AG04450 (cell line): ENCODE measurements around the gene CNKSR3. TPM values are rescaled to one million over a fixed set of nuclear protein-coding genes. Genes with fewer than 3 reads are reported as not detected.

Experiments used
- CTCF ChIA-PET: fragments of 300-600, 350-600 bp; formaldehyde crosslinking; extraction: SDS; loops from one replicate; lab custom pipeline; 2022; ENCODE audit warnings: antibody characterized with exemption, inconsistent platforms; lab: Charles Lee
- POLR2A ChIA-PET: fragments of 350-600 bp; formaldehyde crosslinking; extraction: SDS; loops from one replicate; lab custom pipeline; 2021; ENCODE audit warnings: antibody characterized with exemption, inconsistent platforms; lab: Yijun Ruan, JAX
- DNase-seq: peaks from one replicate; pipeline ENCODE4 v3.0.0-alpha.2; 2011; ENCODE audit warnings: low read depth, low spot score
- H3K27ac ChIP-seq: one replicate; pipeline ENCODE4 v1.5.1; 2012; ENCODE audit warnings: low read depth, low read length, control low read depth
- H3K27me3 ChIP-seq: one replicate; pipeline ENCODE4 v1.6.0; 2012; ENCODE audit warnings: low read length; ENCODE audit not compliant: control insufficient read depth, insufficient read depth
- H3K4me3 ChIP-seq: 2 replicates; pipeline ENCODE4 v1.5.1; 2011; ENCODE audit warnings: mild to moderate bottlenecking, low read depth, low read length, control low read depth
- H3K9me3 ChIP-seq: 2 replicates; pipeline ENCODE4 v1.5.1; 2012; ENCODE audit warnings: low read length; ENCODE audit not compliant: control insufficient read depth, insufficient read depth
- polyA plus RNA-seq: library from polyadenylated mRNA; depleted of rRNA; stranded (reverse); fragments of >200 nt; gene quantifications from 2 replicates; pipeline ENCODE4 v1.2.3, GENCODE V29; 2011
- TF ChIP-seq, protein P1 (sequence below): IDR thresholded peaks from 2 replicates; pipeline ENCODE4 v1.5.1; 2011; ENCODE audit warnings: low read depth, low read length, control low read depth, inconsistent platforms

Gene CNKSR3
- polyA plus RNA-seq, 1 experiment = 8.6 TPM

DNA sequence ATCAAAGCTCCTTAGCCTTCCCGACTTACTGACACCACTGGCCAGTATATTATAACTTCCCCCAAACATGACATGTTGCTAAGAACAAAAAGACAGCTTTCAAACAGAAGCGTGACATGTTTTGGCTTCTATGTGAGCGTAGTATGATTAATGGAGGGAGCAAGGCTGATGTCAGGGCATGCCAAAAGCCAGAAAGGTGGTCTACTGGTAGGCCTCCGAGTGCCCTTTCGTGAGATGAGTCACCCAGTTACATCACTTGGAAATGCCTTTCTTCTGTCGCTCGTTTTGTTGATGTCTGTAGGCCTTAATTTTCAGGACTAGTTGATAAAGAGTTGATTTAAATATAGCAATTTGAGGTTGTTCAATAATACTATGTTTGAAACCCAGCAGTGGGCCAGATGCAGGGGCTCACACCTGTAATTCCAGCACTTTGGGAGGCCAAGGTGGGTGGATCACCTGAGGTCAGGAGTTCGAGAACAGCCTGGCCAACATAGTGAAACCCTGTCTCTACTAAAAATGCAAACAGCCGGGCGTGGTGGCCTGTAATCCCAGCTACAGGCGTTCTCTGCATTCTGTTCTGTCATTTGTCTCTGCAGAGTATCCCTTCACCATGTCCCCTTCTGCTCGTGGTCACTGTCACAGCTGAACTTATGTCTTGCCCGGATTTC lies 53.3 kb downstream of the CNKSR3 start:
- H3K27ac ChIP-seq = no peak overlapping the region
- no peaks in the 10 kb centered on the region for H3K9me3 ChIP-seq
- no peaks in the 10 kb centered on the region for H3K27me3 ChIP-seq
- ChIA-PET CTCF (interaction anchor here (0.6 to 2.0 kb wide), 6 partner anchors 10 to 1734 kb away, joined by 3 to 6 read pairs (median 4); no protein-coding TSS in a partner anchor), POLR2A (no interaction called here)
- TF ChIP-seq, protein P1, sequence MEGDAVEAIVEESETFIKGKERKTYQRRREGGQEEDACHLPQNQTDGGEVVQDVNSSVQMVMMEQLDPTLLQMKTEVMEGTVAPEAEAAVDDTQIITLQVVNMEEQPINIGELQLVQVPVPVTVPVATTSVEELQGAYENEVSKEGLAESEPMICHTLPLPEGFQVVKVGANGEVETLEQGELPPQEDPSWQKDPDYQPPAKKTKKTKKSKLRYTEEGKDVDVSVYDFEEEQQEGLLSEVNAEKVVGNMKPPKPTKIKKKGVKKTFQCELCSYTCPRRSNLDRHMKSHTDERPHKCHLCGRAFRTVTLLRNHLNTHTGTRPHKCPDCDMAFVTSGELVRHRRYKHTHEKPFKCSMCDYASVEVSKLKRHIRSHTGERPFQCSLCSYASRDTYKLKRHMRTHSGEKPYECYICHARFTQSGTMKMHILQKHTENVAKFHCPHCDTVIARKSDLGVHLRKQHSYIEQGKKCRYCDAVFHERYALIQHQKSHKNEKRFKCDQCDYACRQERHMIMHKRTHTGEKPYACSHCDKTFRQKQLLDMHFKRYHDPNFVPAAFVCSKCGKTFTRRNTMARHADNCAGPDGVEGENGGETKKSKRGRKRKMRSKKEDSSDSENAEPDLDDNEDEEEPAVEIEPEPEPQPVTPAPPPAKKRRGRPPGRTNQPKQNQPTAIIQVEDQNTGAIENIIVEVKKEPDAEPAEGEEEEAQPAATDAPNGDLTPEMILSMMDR = no peak
- H3K4me3 ChIP-seq = no peak overlapping the region
- no peak for DNase-seq

DNA sequence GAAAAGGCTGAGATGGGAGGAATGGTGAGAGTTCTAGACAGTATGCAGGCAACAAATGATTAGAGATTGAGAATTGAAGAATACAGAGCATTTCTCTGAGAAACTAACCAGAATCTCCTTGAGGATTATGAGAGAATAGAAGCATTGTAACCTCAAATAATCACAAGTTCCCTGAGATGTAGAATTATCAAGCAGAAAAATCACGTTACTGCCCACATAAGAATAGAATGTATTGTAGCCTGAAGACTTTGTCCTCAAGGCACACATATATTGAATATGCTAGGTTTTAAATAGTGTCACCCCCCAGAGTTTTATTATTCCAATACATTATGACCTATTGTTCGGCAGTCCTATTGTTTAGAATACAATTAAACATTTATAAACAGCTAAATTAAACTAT lies 57.2 kb downstream of the CNKSR3 start:
- ChIA-PET POLR2A (no interaction called here), CTCF (no interaction called here)
- Histone ChIP-seq H3K9me3 (no peaks in the 10 kb centered on the region), H3K4me3 (no peak overlapping the region), H3K27ac (no peak overlapping the region), H3K27me3 (no peaks in the 10 kb centered on the region)
- no peak for DNase-seq
- TF ChIP-seq, protein P1 = no peak

DNA sequence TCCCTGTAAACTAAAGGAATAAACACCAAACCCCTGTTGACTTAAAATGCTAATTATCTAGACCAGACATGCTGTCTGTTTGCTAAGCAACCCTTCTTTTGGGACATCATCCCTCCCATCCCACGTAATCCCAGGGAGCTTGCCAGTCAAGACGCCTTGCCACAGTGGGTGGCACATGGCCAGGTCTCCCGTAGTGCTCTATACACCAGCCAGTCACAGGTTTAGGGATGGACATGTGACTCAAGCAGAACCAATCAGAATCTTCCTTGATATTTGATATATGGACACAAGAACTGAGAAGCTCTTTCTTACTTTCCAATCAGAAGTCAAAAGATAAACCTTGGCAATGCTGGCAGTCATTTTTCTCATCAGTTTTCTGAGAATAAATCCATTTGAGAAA lies 60.0 kb downstream of the CNKSR3 start:
- TF ChIP-seq, protein P1 = no peak
- Histone ChIP-seq H3K27ac (no peak overlapping the region), H3K27me3 (no peaks in the 10 kb centered on the region), H3K9me3 (no peaks in the 10 kb centered on the region), H3K4me3 (no peak overlapping the region)
- ChIA-PET CTCF (no interaction called here), POLR2A (no interaction called here)
- DNase-seq = no peak

DNA sequence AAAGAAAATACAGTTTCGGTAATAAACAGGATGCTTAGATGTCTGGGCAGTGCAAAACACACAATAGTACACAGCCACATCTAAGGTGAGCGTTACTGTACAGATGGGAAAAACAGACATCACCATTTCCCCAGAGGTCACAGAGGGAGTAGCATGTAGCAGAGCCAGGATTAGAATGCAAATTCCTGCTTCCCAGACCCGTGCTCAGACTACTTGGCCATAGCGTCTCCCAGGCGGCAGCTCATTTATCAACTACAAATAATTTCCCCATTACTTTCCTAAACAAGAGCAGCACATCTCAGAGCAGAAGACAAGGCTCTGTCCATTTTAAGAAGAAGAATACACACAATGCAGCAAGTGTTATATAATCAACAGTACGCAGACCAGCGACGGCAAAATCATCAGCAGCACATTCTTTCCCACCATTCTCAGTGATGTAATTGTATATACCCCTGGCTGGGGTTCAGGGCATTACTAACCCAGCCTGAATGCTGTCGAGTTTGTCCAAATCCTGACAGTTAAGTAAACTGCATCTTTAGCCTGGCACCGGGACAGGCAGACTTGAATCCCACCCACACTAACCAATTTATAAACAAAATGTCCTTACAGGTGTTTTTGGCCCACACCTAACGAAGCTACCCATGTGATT lies 61.9 kb downstream of the CNKSR3 start:
- TF ChIP-seq, protein P1 = peak; percentile 44
- Histone ChIP-seq H3K9me3 (no peaks in the 10 kb centered on the region), H3K27me3 (no peaks in the 10 kb centered on the region), H3K4me3 (0 out of 2 replicates have a peak overlapping the region, but pooled peaks have one; percentile 8), H3K27ac (peak overlapping the region; percentile 69)
- POLR2A ChIA-PET = interaction anchor here (0.7 to 1.2 kb wide), 4 partner anchors 11 to 63 kb away, joined by 3 to 6 read pairs (median 4); no protein-coding TSS in a partner anchor
- DNase-seq = peak; percentile 86
- CTCF ChIA-PET = interaction anchor here (0.7 to 1.9 kb wide), 6 partner anchors 8 to 172 kb away, joined by 3 to 6 read pairs (median 4); no protein-coding TSS in a partner anchor

DNA sequence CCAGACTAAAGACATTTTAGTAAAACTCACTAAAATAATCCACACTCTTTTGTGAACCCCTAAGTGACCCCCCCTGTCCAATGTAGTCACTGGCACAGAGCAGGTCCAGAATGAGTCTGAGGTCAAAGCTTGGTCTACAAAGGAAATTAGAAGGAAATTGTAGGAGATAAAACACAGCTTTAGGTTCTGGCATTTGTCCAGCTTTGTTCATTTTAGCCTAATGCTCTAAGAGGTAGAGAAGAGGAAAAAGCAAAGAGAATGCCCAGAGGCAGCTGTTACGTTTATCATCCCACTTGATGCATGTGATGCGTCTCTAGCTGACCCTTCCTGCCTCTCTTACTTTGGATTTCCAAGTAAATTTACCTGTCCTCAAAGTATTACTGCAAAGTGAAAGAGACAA lies 62.5 kb downstream of the CNKSR3 start:
- peak; percentile 21 for DNase-seq
- ChIA-PET POLR2A (interaction anchor here (0.7 to 1.2 kb wide), 4 partner anchors 11 to 64 kb away, joined by 3 to 6 read pairs (median 4); no protein-coding TSS in a partner anchor), CTCF (interaction anchor here (0.7 to 2.2 kb wide), 7 partner anchors 9 to 294 kb away, joined by 3 to 6 read pairs (median 4); no protein-coding TSS in a partner anchor)
- TF ChIP-seq, protein P1 = no peak
- H3K4me3 ChIP-seq = no peak overlapping the region
- no peaks in the 10 kb centered on the region for H3K27me3 ChIP-seq
- no peaks in the 10 kb centered on the region for H3K9me3 ChIP-seq
- H3K27ac ChIP-seq = peak overlapping the region; percentile 69
